Activated CD8-positive, alpha-beta memory T cell treated with anti-CD3 and anti-CD28 coated beads for 36 hours (primary cell): ENCODE measurements around the gene AFDN. TPM values are rescaled to one million over a fixed set of nuclear protein-coding genes. Genes with fewer than 3 reads are reported as not detected.

Experiments used
- CTCF ChIA-PET: fragments of 350-600 bp; sonication (Branson Sonifier 250); formaldehyde crosslinking; loops from one replicate; lab custom pipeline; 2021; ENCODE audit warnings: antibody characterized with exemption; lab: Charles Lee
- POLR2A ChIA-PET: fragments of 350-600 bp; sonication (Branson Sonifier 250); formaldehyde crosslinking; loops from one replicate; lab custom pipeline; 2021; ENCODE audit warnings: antibody characterized with exemption; lab: Charles Lee
- total RNA-seq, 2 experiments: library from RNA; stranded (reverse); gene quantifications; one replicate each; pipeline ENCODE4 v1.2.3, GENCODE V29; 2021

Gene AFDN
- total RNA-seq, 2 experiments from 2014 or later = 25.5 to 29.6 TPM

- POLR2A ChIA-PET = no interaction called here
- CTCF ChIA-PET = no interaction called here
Measured at GRCh38 chr6:167856999-167857660, 30.4 kb downstream of the AFDN start.

DNA sequence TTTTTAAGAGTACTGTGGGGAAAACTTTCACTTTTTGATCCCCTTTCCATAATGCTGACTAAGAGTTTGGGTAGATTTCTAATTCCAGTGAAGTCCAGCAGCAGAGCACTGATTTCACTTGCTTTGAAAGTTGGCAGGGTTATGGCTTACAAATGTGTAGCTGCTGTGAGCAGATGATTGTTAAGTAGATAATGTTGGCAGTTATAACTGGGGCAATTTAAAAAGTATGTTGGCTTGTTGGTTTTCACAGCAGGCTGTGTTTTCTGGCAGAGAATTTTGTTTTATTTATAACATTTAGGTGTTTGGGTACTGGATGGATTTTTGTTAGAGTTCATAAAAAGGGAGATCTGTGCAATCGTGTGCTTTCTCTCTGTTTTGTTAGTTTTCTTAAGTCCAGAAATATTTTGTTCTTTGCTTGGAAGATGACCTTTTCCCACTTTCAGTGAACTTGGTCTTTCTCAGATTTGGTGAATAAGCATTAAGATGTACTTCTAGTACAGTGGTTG is 31.4 kb downstream of the AFDN start:
- ChIA-PET POLR2A (no interaction called here), CTCF (no interaction called here)

DNA sequence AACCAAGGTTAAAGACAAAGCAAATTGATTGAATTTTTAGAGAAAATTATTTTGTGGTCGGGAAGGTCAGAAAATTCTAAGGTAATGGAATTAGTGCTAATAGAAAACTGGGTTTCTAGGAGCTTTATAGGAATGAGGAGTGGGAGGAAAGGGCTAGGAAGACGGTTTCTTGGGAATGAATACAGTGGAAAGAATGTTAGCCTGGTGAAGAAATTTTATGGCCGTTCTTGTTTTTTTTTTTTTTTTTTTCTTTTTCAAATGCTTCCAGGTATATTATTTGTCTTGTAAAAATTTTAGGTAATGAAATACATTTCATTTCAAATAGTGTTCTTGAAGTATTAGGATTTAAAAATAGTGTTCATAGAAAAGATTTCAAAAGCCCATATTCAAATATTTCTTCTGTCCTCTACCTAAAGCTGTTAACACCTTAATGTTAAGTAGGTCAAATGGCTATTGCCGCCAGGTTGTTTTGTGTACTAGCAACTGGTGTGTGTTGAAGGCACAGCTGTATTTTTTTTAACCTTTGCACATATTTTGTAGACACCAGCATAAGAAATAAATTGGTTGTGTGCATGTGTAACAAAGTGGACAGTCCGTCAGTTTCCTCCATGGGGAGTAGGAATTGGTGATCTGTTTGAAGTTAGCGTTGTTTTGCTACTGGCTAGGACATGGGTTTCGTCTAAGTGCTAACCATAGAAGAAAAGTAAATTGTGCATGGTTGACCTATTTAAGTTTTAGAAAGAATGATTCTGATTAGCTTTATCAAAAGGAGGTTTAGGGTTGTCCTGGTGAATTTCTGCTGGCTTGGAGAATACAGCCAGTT is 32.3 kb downstream of the AFDN start:
- CTCF ChIA-PET = interaction anchor here (0.7 kb wide), 1 partner anchor 18 kb away, joined by 3 read pairs; no protein-coding TSS in a partner anchor
- POLR2A ChIA-PET = no interaction called here

DNA sequence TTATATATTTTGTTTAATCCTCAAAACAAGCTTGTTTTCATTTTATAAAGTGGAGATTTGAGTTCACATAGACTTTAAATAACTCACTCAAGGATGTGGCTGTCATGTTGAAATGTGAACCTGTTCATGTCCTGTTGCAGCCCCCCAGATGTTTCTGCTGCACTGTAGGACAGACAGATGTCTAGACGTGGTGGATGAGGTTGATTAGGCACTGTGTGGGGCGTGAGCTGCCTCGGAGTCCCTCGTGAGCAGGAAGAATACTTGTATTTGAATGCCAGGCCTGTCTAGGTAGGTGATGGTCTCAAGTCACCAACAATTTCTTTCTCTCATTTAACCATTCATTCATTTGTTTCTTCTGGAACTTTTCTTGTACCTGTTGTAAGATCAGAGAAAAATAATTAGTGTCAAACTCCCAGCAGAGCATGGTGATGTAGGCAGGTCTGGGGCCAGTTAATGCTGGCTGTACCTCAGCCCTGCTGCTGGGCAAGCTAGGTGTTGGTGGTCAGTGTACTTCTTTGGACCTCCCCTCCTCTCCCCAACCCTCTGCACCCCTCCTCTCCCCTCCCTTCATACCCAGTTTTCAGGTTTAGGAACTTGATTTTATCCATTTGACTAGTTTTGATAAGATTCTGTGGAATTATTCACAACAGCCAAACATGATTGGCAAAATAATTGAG is 34.0 kb downstream of the AFDN start:
- ChIA-PET CTCF (no interaction called here), POLR2A (no interaction called here)

DNA sequence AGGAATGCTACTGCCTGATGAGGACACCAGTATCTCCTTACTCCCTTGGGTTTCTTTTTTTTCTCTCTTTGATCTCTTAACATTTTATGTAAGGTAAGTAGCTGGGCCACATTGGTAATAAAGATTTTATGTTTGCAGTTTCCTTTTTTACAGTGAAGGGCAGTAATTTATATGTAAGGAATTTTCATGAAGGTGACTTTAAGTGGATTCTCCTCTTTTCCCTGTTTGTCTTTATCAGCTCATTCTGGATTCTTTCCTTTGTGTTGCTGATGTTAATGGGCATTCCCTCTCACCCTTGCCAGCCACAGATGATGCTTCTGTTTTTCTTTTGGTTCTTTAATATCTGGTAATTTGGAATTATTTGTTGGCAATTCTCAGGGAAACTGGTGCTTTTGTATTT is 34.7 kb downstream of the AFDN start:
- CTCF ChIA-PET = no interaction called here
- POLR2A ChIA-PET = no interaction called here

- ChIA-PET CTCF (no interaction called here), POLR2A (no interaction called here)
Measured at GRCh38 chr6:167863897-167864296, 37.2 kb downstream of the AFDN start.

DNA sequence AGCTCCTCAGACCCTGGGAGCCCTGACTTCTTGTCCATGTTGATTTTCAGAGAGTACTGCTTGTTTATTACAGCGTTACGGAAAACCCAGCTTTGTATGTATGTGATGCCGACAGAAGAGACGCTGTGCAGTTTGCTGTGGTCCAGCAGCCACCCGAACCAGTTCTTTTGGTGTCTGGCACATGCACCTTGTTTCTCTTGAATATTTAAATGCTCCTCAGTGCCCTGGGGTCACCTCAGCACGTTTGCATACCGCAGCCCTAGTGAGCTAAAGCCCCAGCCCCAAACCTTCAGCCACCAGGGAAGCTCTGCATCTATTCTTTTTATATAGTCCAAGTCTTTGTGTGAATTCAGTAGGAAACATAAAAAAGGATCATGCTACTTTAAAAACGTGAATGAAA is 39.9 kb downstream of the AFDN start:
- CTCF ChIA-PET = no interaction called here
- POLR2A ChIA-PET = no interaction called here

DNA sequence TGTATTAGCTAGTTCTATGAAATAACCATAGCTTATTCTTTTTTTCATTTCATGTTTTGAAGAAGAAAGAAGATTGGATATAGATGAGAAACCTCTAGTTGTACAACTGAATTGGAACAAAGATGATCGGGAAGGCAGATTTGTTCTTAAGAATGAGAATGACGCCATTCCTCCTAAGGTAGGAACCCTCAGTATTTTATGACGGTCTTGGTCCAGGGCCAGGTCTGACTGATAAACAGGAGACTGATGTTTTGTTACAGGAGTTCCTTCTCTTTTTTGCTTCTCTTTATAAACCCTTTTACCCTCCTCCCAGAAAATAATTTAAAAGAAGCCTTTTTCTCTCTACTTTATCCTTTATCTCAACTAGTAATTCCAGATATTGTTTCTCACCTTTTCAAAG is 43.6 kb downstream of the AFDN start:
- CTCF ChIA-PET = no interaction called here
- POLR2A ChIA-PET = no interaction called here

GRCh38 chr6:167872538-167873210 is 46.0 kb downstream of the AFDN start:
- CTCF ChIA-PET = no interaction called here
- POLR2A ChIA-PET = no interaction called here

- CTCF ChIA-PET = no interaction called here
- POLR2A ChIA-PET = no interaction called here
Measured at GRCh38 chr6:167877994-167878779, 51.5 kb downstream of the AFDN start.

DNA sequence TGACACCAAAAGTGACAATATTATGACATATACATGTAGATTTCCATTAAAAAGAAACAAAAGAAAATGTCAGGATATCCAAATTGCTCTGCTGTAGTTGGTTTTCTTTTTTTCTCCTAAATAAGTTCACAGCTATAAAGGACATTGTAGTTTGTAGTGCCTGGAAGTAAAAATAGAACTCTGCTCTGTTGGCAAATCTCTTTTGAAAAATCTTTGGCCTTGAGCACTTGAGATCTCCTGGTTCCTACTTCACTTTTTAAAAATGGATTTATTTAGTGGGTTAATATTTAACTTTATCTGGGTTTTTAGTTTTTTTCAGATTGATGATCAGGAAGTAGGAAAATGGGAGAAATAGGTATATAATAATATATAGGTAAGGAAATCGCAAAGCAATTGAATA is 52.9 kb downstream of the AFDN start:
- ChIA-PET CTCF (no interaction called here), POLR2A (no interaction called here)

- ChIA-PET POLR2A (no interaction called here), CTCF (no interaction called here)
Measured at GRCh38 chr6:167881327-167881726, 54.6 kb downstream of the AFDN start.

- POLR2A ChIA-PET = interaction anchor here (0.6 kb wide), 1 partner anchor 634 kb away, joined by 4 read pairs; no protein-coding TSS in a partner anchor
- CTCF ChIA-PET = no interaction called here
Measured at GRCh38 chr6:167882244-167882643, 55.5 kb downstream of the AFDN start.

GRCh38 chr6:167888098-167888497 is 61.4 kb downstream of the AFDN start:
- CTCF ChIA-PET = no interaction called here
- POLR2A ChIA-PET = no interaction called here

DNA sequence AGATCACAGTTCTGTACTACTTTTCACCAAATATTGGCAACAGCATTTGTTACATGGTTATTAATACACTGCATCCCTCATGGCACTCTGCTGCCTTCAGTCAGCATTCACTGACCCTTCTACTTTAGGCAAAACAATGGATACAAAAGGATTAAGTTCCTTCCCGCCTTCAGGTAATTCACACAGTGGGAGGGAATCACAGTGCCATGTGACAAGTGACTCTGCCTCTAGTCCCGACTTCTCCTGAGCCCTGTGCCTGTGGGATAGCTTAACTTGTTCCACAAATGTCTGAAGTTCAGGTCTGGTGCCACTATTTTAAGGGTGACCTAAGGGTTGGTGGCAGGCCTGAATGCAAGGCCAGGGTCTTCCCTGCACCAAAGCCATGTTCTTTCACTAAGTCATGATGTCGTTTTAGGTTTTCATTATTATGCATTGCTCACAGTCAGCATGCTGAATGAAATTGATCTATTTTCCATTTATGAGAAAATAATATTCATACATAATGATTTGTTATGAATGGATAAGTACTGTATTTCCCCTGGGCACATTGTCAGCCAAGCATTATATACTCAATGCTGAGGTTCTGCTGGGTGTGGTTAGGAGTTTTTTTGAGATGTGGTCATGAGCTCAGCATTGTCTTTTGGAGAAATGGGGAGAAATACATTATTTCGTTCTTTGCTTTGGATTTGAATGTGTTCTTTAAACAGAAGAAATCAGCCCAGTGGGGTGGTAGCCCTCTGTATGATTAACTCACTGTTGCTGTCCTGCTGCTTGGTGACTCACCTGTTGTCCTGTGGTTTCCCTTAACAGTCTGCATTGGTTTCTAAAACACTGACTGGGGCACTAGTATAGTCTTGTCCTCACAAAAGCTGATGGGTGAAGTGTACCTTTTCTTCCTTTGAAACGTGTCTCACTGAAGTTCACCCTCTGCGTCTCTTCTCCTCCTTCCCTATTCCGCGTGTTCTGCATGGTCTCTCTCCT is 66.4 kb downstream of the AFDN start:
- CTCF ChIA-PET = no interaction called here

GRCh38 chr6:167894965-167895364 is 68.3 kb downstream of the AFDN start:
- CTCF ChIA-PET = no interaction called here
- POLR2A ChIA-PET = no interaction called here

More for the DNA sequence above, 66.4 kb downstream of the AFDN start:
- POLR2A ChIA-PET = no interaction called here

GRCh38 chr6:167896648-167897047 is 69.9 kb downstream of the AFDN start:
- CTCF ChIA-PET = no interaction called here
- POLR2A ChIA-PET = no interaction called here
